ENCODE measurements around the gene SCYGR3. TPM values are rescaled to one million over a fixed set of nuclear protein-coding genes. Genes with fewer than 3 reads are reported as not detected.

Gene SCYGR3
- total RNA-seq, 1 donor from 2014 or later: not detected

GRCh38 chr2:227576812-227577211 is 37.8 kb downstream of the SCYGR3 start:
- H3K27me3 Mint-ChIP-seq (ENCODE audit: low read depth): peaks cover 7% of the 10 kb centered on the region
- intact Hi-C loops (cut with micrococcal nuclease): no loop called here

GRCh38 chr2:227576110-227576509 is 38.5 kb downstream of the SCYGR3 start:
- Mint-ChIP-seq H3K27ac (no peak overlapping the region), H3K4me3 (ENCODE audit: low read depth) (no peak overlapping the region), H3K9me3 (no peaks in the 10 kb centered on the region), H3K27me3 (ENCODE audit: low read depth) (peaks cover 7% of the 10 kb centered on the region), H3K36me3 (ENCODE audit: low read depth) (no peaks in the 10 kb centered on the region), H3K4me1 (ENCODE audit: low read depth) (no peaks in the 10 kb centered on the region)
- DNase-seq (ENCODE audit: low spot score): no peak
- intact Hi-C loops (cut with micrococcal nuclease): no loop called here

More at GRCh38 chr2:227576812-227577211, 37.8 kb downstream of the SCYGR3 start:
- DNase-seq (ENCODE audit: low spot score): no peak
- no peaks in the 10 kb centered on the region for H3K4me1 Mint-ChIP-seq (ENCODE audit: low read depth)
- peaks cover under 1% of the 10 kb centered on the region for H3K9me3 Mint-ChIP-seq
- no peak overlapping the region for H3K27ac Mint-ChIP-seq
- no peak overlapping the region for H3K4me3 Mint-ChIP-seq (ENCODE audit: low read depth)
- no peaks in the 10 kb centered on the region for H3K36me3 Mint-ChIP-seq (ENCODE audit: low read depth)

GRCh38 chr2:227570615-227571014 is 44.0 kb downstream of the SCYGR3 start:
- Mint-ChIP-seq H3K4me3 (ENCODE audit: low read depth) (no peak overlapping the region), H3K36me3 (ENCODE audit: low read depth) (peaks cover 4% of the 10 kb centered on the region), H3K4me1 (ENCODE audit: low read depth) (no peaks in the 10 kb centered on the region), H3K9me3 (no peaks in the 10 kb centered on the region), H3K27me3 (ENCODE audit: low read depth) (no peaks in the 10 kb centered on the region), H3K27ac (no peak overlapping the region)
- DNase-seq (ENCODE audit: low spot score): no peak
- intact Hi-C loops (cut with micrococcal nuclease): no loop called here

- H3K4me3 Mint-ChIP-seq (ENCODE audit: low read depth): no peak overlapping the region
- no peaks in the 10 kb centered on the region for H3K9me3 Mint-ChIP-seq
- no peak overlapping the region for H3K27ac Mint-ChIP-seq
- no peaks in the 10 kb centered on the region for H3K27me3 Mint-ChIP-seq (ENCODE audit: low read depth)
- H3K36me3 Mint-ChIP-seq (ENCODE audit: low read depth): peaks cover 9% of the 10 kb centered on the region
- no peaks in the 10 kb centered on the region for H3K4me1 Mint-ChIP-seq (ENCODE audit: low read depth)
- intact Hi-C loops (cut with micrococcal nuclease): no loop called here
- no peak for DNase-seq (ENCODE audit: low spot score)
These were observed 45.8 kb downstream of the SCYGR3 start for GRCh38 chr2:227568852-227569169.

- intact Hi-C loops (cut with micrococcal nuclease): no loop called here
- peaks cover 4% of the 10 kb centered on the region for H3K4me1 Mint-ChIP-seq (ENCODE audit: low read depth)
- no peak overlapping the region for H3K27ac Mint-ChIP-seq
- no peak for DNase-seq (ENCODE audit: low spot score)
- no peak overlapping the region for H3K4me3 Mint-ChIP-seq (ENCODE audit: low read depth)
- no peaks in the 10 kb centered on the region for H3K27me3 Mint-ChIP-seq (ENCODE audit: low read depth)
- H3K9me3 Mint-ChIP-seq: no peaks in the 10 kb centered on the region
- peaks cover 9% of the 10 kb centered on the region for H3K36me3 Mint-ChIP-seq (ENCODE audit: low read depth)
These were observed 48.6 kb downstream of the SCYGR3 start for GRCh38 chr2:227566012-227566411.

GRCh38 chr2:227565080-227565479 is 49.6 kb downstream of the SCYGR3 start:
- H3K27ac Mint-ChIP-seq: no peak overlapping the region
- H3K36me3 Mint-ChIP-seq (ENCODE audit: low read depth): peaks cover 12% of the 10 kb centered on the region
- no peaks in the 10 kb centered on the region for H3K9me3 Mint-ChIP-seq
- no peak for DNase-seq (ENCODE audit: low spot score)
- H3K4me1 Mint-ChIP-seq (ENCODE audit: low read depth): peaks cover 4% of the 10 kb centered on the region
- no peak overlapping the region for H3K4me3 Mint-ChIP-seq (ENCODE audit: low read depth)
- H3K27me3 Mint-ChIP-seq (ENCODE audit: low read depth): no peaks in the 10 kb centered on the region
- intact Hi-C loops (cut with micrococcal nuclease): no loop called here

Other genes with a start within 250 kb of the SCYGR3 start
- not detected in 2 replicates for gene TM4SF20, start 235.5 kb downstream of the SCYGR3 start, total RNA-seq
- not detected in 2 replicates for gene SCYGR1, start 226.9 kb downstream of the SCYGR3 start, total RNA-seq
- 137 and 139 TPM in 2 replicates for gene AGFG1, start 142.7 kb downstream of the SCYGR3 start, total RNA-seq
- gene SCYGR2, start 15.9 kb downstream of the SCYGR3 start, total RNA-seq: not detected in 2 replicates
- not detected in 2 replicates for gene SCYGR4, start 2.7 kb upstream of the SCYGR3 start, total RNA-seq
- not detected in 2 replicates for gene SCYGR5, start 52.0 kb upstream of the SCYGR3 start, total RNA-seq
- gene SLC19A3, start 103.2 kb upstream of the SCYGR3 start, total RNA-seq: not detected in 2 replicates
- gene SCYGR6, start 109.9 kb upstream of the SCYGR3 start, total RNA-seq: not detected in 2 replicates
- gene SCYGR7, start 113.5 kb upstream of the SCYGR3 start, total RNA-seq: not detected in 2 replicates
- gene SCYGR8, start 131.1 kb upstream of the SCYGR3 start, total RNA-seq: not detected in 2 replicates
- gene CCL20, start 199.0 kb upstream of the SCYGR3 start, total RNA-seq: 1.4 and 2.0 TPM in 2 replicates

All from activated T-helper 2 cell treated with anti-CD3 and anti-CD28 coated beads, Interferon-gamma antibody, Interleukin-2, Interleukin-4, amounts not matched to agents 10 μg/mL and 5 μg/mL and 100 μg/mL, durations not matched to agents 14 hours and 24 hours and 36 hours (primary cell).